Measurements from ENCODE around the gene CTDP1.

DNA sequence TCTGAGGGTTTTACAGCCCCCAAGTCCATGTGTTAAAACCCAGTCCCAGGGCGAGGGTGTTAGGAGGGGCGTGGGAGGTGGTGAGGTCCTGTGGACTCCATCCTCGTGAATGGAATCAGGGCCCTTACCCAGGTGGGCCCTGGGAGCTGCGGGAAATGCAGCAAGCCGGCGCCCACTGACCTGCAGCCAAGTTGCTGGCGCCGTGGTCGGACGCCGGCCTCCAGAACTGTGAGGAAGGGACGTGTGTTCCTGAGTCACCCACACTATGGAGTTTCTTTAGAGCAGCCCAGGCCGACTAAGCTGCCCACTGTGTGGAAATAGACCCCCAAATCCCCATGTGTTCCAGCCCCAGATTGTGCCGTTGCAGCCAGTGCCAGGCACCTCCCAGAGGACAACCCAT is 26.4 kb downstream of the CTDP1 start:
- TF ChIP-seq, protein P1, sequence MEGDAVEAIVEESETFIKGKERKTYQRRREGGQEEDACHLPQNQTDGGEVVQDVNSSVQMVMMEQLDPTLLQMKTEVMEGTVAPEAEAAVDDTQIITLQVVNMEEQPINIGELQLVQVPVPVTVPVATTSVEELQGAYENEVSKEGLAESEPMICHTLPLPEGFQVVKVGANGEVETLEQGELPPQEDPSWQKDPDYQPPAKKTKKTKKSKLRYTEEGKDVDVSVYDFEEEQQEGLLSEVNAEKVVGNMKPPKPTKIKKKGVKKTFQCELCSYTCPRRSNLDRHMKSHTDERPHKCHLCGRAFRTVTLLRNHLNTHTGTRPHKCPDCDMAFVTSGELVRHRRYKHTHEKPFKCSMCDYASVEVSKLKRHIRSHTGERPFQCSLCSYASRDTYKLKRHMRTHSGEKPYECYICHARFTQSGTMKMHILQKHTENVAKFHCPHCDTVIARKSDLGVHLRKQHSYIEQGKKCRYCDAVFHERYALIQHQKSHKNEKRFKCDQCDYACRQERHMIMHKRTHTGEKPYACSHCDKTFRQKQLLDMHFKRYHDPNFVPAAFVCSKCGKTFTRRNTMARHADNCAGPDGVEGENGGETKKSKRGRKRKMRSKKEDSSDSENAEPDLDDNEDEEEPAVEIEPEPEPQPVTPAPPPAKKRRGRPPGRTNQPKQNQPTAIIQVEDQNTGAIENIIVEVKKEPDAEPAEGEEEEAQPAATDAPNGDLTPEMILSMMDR (IDR thresholded peaks at IDR 0.05), result no peak
- TF ChIP-seq EP300 (IDR thresholded peaks at IDR 0.05), result no peak

Data from tibial nerve (tissue), 4 donors.